Hepatocyte (in vitro differentiated cells): ENCODE measurements around the gene ALK.

ENCODE experiments used
- CTCF ChIP-seq: fragments of 200-600 bp; sonication (generic); IDR thresholded peaks from 2 replicates; pipeline ENCODE4 v1.5.1; 2016; ENCODE audit warnings: antibody characterized with exemption, mild to moderate bottlenecking; ENCODE audit not compliant: poor library complexity
- EZH2phosphoT487 ChIP-seq: fragments of 200-600 bp; sonication (generic); IDR thresholded peaks from one replicate; pipeline ENCODE4 v1.6.1; 2018; ENCODE audit warnings: antibody characterized with exemption, mild to moderate bottlenecking, low read depth, moderate library complexity; ENCODE audit not compliant: unreplicated experiment, severe bottlenecking

- TF ChIP-seq CTCF: no peak
- TF ChIP-seq EZH2phosphoT487: no peak
These were observed 219.1 kb downstream of the ALK start for GRCh38 chr2:29702276-29702675.
